Muscle of leg (tissue), 11 donors: ENCODE data around the gene RALGDS. TPM values are rescaled to one million over a fixed set of nuclear protein-coding genes. Genes with fewer than 3 reads are reported as not detected.

Source experiments
- DNase-seq: peaks from one replicate; pipeline ENCODE4 v3.0.0; 2013
- H3K27ac ChIP-seq: one replicate; pipeline ENCODE4 v1.5.1; 2013; ENCODE audit warnings: mild to moderate bottlenecking, low read length, control low read depth
- H3K27me3 ChIP-seq: one replicate; pipeline ENCODE4 v1.6.1; 2013; ENCODE audit warnings: low read length; ENCODE audit not compliant: control insufficient read depth, insufficient read depth
- H3K36me3 ChIP-seq: one replicate; pipeline ENCODE4 v1.6.1; 2013; ENCODE audit warnings: low read length; ENCODE audit not compliant: control insufficient read depth, insufficient read depth
- H3K4me1 ChIP-seq: one replicate; pipeline ENCODE4 v1.6.1; 2013; ENCODE audit warnings: low read length; ENCODE audit not compliant: control insufficient read depth, insufficient read depth
- H3K4me3 ChIP-seq: one replicate; pipeline ENCODE4 v1.5.1; 2013; ENCODE audit warnings: low read length, control low read depth
- H3K9me3 ChIP-seq: replicated peaks from 2 replicates; pipeline ENCODE4 v1.6.1; 2013; ENCODE audit warnings: low read depth, low read length; ENCODE audit not compliant: control insufficient read depth
- WGBS: methylation state at CpG from one replicate; pipeline ENCODE4 v1.1.5; 2013; ENCODE audit warnings: missing lambda C conversion rate; ENCODE audit not compliant: insufficient coverage; 5-methylcytosine and 5-hydroxymethylcytosine counted together
- polyA plus RNA-seq, 8 donors: library from polyadenylated mRNA; unstranded; fragments of 120-200 nt; gene quantifications; one replicate each; pipeline versions ENCODE4 v1.2.1 to v1.2.3, GENCODE V29; 2013; ENCODE audit warnings: inconsistent platforms in 1 of 8, low replicate concordance in 1 of 8; ENCODE audit not compliant: insufficient read length in 8 of 8, insufficient read depth in 1 of 8
- total RNA-seq: library from RNA; stranded (reverse); fragments of 120-200 nt; gene quantifications from one replicate; pipeline ENCODE4 v1.2.4, GENCODE V29; 2013

Gene RALGDS
- total and polyA plus RNA-seq, 9 donors = 42.5 to 53.2 (median 49.0) TPM

GRCh38 chr9:133105461-133105770 is 15.6 kb downstream of the RALGDS start:
- no peaks in the 10 kb centered on the region for H3K9me3 ChIP-seq
- no peak overlapping the region for H3K4me3 ChIP-seq
- WGBS = 66% methylated on average over 6 of the region's 7 CpGs
- no peak overlapping the region for H3K27ac ChIP-seq
- DNase-seq = no peak
- no peaks in the 10 kb centered on the region for H3K4me1 ChIP-seq
- H3K27me3 ChIP-seq = no peaks in the 10 kb centered on the region
- peaks cover 96% of the 10 kb centered on the region for H3K36me3 ChIP-seq

- Histone ChIP-seq H3K4me1 (peaks cover 2% of the 10 kb centered on the region), H3K36me3 (peaks cover 96% of the 10 kb centered on the region), H3K27ac (no peak overlapping the region), H3K27me3 (no peaks in the 10 kb centered on the region), H3K4me3 (no peak overlapping the region), H3K9me3 (no peaks in the 10 kb centered on the region)
- DNase-seq = no peak
- 80% methylated on average over 12 of the region's 15 CpGs for WGBS
Measured at GRCh38 chr9:133104718-133105460, 16.2 kb downstream of the RALGDS start.

GRCh38 chr9:133103987-133104505 is 17.0 kb downstream of the RALGDS start:
- peaks cover 3% of the 10 kb centered on the region for H3K4me1 ChIP-seq
- H3K27me3 ChIP-seq = no peaks in the 10 kb centered on the region
- no peak for DNase-seq
- 86% methylated on average over 6 of the region's 12 CpGs for WGBS
- H3K27ac ChIP-seq = no peak overlapping the region
- H3K36me3 ChIP-seq = peaks cover 95% of the 10 kb centered on the region
- H3K4me3 ChIP-seq = no peak overlapping the region
- H3K9me3 ChIP-seq = no peaks in the 10 kb centered on the region

GRCh38 chr9:133103183-133103986 is 17.7 kb downstream of the RALGDS start:
- no peaks in the 10 kb centered on the region for H3K9me3 ChIP-seq
- no peak overlapping the region for H3K4me3 ChIP-seq
- no peak for DNase-seq
- peaks cover 95% of the 10 kb centered on the region for H3K36me3 ChIP-seq
- H3K4me1 ChIP-seq = peaks cover 3% of the 10 kb centered on the region
- no peaks in the 10 kb centered on the region for H3K27me3 ChIP-seq
- H3K27ac ChIP-seq = no peak overlapping the region
- 56% methylated on average over 11 of the region's 14 CpGs for WGBS

- H3K36me3 ChIP-seq = peaks cover 94% of the 10 kb centered on the region
- 92% methylated on average over 16 of the region's 21 CpGs for WGBS
- no peak overlapping the region for H3K27ac ChIP-seq
- H3K27me3 ChIP-seq = no peaks in the 10 kb centered on the region
- peaks cover 3% of the 10 kb centered on the region for H3K4me1 ChIP-seq
- no peak overlapping the region for H3K4me3 ChIP-seq
- DNase-seq = no peak
- peaks cover 3% of the 10 kb centered on the region for H3K9me3 ChIP-seq
Measured at GRCh38 chr9:133102190-133103021, 18.6 kb downstream of the RALGDS start.

- no peak overlapping the region for H3K27ac ChIP-seq
- WGBS = 93% methylated on average over 22 of the region's 32 CpGs
- peaks cover 94% of the 10 kb centered on the region for H3K36me3 ChIP-seq
- peaks cover 3% of the 10 kb centered on the region for H3K4me1 ChIP-seq
- no peaks in the 10 kb centered on the region for H3K27me3 ChIP-seq
- no peak overlapping the region for H3K4me3 ChIP-seq
- no peak for DNase-seq
- peaks cover 10% of the 10 kb centered on the region for H3K9me3 ChIP-seq
Measured at GRCh38 chr9:133101356-133102189, 19.5 kb downstream of the RALGDS start.

GRCh38 chr9:133100506-133101355 is 20.3 kb downstream of the RALGDS start:
- no peaks in the 10 kb centered on the region for H3K27me3 ChIP-seq
- peaks cover 3% of the 10 kb centered on the region for H3K4me1 ChIP-seq
- H3K27ac ChIP-seq = no peak overlapping the region
- 87% methylated on average over 10 of the region's 13 CpGs for WGBS
- DNase-seq = no peak
- peaks cover 87% of the 10 kb centered on the region for H3K36me3 ChIP-seq
- peaks cover 17% of the 10 kb centered on the region for H3K9me3 ChIP-seq
- H3K4me3 ChIP-seq = no peak overlapping the region

GRCh38 chr9:133099726-133100505 is 21.1 kb downstream of the RALGDS start:
- peaks cover 81% of the 10 kb centered on the region for H3K36me3 ChIP-seq
- H3K27me3 ChIP-seq = no peaks in the 10 kb centered on the region
- 92% methylated on average over 10 of the region's 12 CpGs for WGBS
- no peak overlapping the region for H3K27ac ChIP-seq
- H3K4me3 ChIP-seq = no peak overlapping the region
- H3K4me1 ChIP-seq = peaks cover 3% of the 10 kb centered on the region
- no peak for DNase-seq
- peaks cover 21% of the 10 kb centered on the region for H3K9me3 ChIP-seq
